Vagina (tissue), 2 donors: ENCODE measurements around the gene TPCN2. TPM values are rescaled to one million over a fixed set of nuclear protein-coding genes. Genes with fewer than 3 reads are reported as not detected.

ENCODE experiments used
- DNase-seq, 2 donors: peaks; one replicate each; pipeline ENCODE4 v3.0.0-alpha.2; 2017; ENCODE audit errors: extremely low spot score in 2 of 2
- H3K27ac ChIP-seq: fragments of 200-600 bp; sonication (generic); one replicate; pipeline ENCODE4 v1.5.1; 2019
- H3K27me3 ChIP-seq: fragments of 200-600 bp; sonication (generic); one replicate; pipeline ENCODE4 v1.5.1; 2019
- H3K36me3 ChIP-seq, 2 donors: fragments of 200-600 bp; sonication (generic); one replicate each; pipeline ENCODE4 v1.5.1; 2017 to 2019
- H3K4me1 ChIP-seq: fragments of 200-600 bp; sonication (generic); one replicate; pipeline ENCODE4 v1.5.1; 2019
- H3K4me3 ChIP-seq, 2 donors: fragments of 200-600 bp; sonication (generic); 1 replicate in 1 of 2; 2 replicates in 1 of 2; pipeline ENCODE4 v1.5.1; 2016 to 2019
- H3K9me3 ChIP-seq: fragments of 200-600 bp; sonication (generic); one replicate; pipeline ENCODE4 v1.5.1; 2019
- POLR2A ChIP-seq, 2 donors: fragments of 450-650 bp; IDR thresholded peaks; one replicate each; pipeline ENCODE4 v1.6.1; 2017; ENCODE audit warnings: antibody characterized with exemption in 2 of 2, mild to moderate bottlenecking in 2 of 2, moderate library complexity in 2 of 2
- POLR2AphosphoS5 ChIP-seq, 2 donors: sonication (generic); formaldehyde crosslinking; IDR thresholded peaks; one replicate each; pipeline ENCODE4 v1.9.0; 2017; ENCODE audit warnings: antibody characterized with exemption in 2 of 2, mild to moderate bottlenecking in 2 of 2, low read depth in 1 of 2; ENCODE audit not compliant: insufficient read depth in 1 of 2
- intact Hi-C: fragments of 100-400 bp; cut with DNase I; formaldehyde crosslinking; loops from one replicate; pipeline ENCODE4 v1.15.1; 2023
- total RNA-seq: library from RNA; depleted of rRNA; stranded (reverse); fragments of >200 nt; gene quantifications from one replicate; pipeline ENCODE4 v1.2.3, GENCODE V29; 2016
- TF ChIP-seq, protein P1 (sequence below), 3 experiments: fragments of 450-650 bp in 2 of 3; fragments of 200-600 bp in 1 of 3; sonication (generic) in 1 of 3; IDR thresholded peaks; one replicate each; pipeline ENCODE4 v1.5.1; 2017 to 2019; ENCODE audit warnings: antibody characterized with exemption in 3 of 3, mild to moderate bottlenecking in 2 of 3, moderate library complexity in 2 of 3

Gene TPCN2
- total RNA-seq, 1 donor from 2014 or later = 21.1 TPM

DNA sequence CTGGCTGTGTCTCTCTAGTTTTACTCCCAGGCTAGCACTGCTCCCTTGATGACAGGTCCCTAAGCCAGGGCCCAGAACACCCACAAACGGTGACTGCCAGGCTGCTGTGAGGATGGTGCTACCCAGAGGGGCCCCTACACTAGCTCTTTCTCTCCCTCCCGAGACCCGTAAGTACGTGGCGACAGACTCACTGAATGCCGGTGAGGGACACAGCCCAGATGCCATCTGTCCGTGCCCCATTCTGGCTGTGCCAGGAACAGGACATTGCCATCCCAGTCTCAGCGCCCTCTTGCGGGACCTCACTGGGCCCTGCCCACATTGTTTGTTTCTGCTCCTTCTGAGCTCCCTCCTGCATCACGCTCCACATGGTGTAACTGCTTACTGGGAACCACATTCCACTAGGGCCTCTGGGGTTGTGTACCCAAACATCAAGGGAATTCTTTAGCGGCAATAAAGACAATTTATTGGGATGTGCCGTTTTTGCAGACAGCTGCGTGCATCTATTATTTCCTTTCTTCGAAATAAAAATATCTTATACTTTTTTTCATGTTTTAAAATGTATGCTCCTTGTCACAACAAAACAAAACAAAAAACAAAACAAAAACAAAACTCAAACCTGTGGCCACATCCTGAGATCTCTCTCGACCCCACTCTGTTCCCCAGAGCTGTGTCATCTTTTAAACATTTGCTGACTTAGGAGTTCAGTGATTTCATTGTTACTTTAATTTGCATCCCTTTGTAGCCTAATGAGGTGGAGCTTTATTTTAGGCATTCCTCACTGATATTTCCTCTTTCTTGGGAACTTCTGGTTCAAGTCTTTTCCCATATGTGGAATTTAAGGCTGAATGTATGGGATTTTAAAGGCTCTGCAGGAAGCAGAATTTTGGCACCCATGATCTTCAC lies 4.4 kb upstream of the TPCN2 start:
- H3K4me1 ChIP-seq = peaks cover 47% of the 10 kb centered on the region
- no peak overlapping the region for H3K4me3 ChIP-seq
- H3K27ac ChIP-seq = peak overlapping the region; percentile 84
- no peak for DNase-seq
- H3K9me3 ChIP-seq = no peaks in the 10 kb centered on the region
- H3K27me3 ChIP-seq = no peaks in the 10 kb centered on the region
- no peak for TF ChIP-seq POLR2A (IDR thresholded peaks at IDR 0.05)
- TF ChIP-seq, protein P1, sequence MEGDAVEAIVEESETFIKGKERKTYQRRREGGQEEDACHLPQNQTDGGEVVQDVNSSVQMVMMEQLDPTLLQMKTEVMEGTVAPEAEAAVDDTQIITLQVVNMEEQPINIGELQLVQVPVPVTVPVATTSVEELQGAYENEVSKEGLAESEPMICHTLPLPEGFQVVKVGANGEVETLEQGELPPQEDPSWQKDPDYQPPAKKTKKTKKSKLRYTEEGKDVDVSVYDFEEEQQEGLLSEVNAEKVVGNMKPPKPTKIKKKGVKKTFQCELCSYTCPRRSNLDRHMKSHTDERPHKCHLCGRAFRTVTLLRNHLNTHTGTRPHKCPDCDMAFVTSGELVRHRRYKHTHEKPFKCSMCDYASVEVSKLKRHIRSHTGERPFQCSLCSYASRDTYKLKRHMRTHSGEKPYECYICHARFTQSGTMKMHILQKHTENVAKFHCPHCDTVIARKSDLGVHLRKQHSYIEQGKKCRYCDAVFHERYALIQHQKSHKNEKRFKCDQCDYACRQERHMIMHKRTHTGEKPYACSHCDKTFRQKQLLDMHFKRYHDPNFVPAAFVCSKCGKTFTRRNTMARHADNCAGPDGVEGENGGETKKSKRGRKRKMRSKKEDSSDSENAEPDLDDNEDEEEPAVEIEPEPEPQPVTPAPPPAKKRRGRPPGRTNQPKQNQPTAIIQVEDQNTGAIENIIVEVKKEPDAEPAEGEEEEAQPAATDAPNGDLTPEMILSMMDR (IDR thresholded peaks at IDR 0.05) = peak in 1 of 3 experiments; percentile 47
- peak; percentile 79 to 85 for TF ChIP-seq POLR2AphosphoS5 (IDR thresholded peaks at IDR 0.05; ENCODE audit: insufficient read depth in 1 of 2, low read depth in 1 of 2)
- H3K36me3 ChIP-seq = no peaks in the 10 kb centered on the region
- intact Hi-C loops = loop anchor here (5.0 kb wide), 1 partner anchor 32 kb away; the partner anchor contains the start of gene MRGPRF

DNA sequence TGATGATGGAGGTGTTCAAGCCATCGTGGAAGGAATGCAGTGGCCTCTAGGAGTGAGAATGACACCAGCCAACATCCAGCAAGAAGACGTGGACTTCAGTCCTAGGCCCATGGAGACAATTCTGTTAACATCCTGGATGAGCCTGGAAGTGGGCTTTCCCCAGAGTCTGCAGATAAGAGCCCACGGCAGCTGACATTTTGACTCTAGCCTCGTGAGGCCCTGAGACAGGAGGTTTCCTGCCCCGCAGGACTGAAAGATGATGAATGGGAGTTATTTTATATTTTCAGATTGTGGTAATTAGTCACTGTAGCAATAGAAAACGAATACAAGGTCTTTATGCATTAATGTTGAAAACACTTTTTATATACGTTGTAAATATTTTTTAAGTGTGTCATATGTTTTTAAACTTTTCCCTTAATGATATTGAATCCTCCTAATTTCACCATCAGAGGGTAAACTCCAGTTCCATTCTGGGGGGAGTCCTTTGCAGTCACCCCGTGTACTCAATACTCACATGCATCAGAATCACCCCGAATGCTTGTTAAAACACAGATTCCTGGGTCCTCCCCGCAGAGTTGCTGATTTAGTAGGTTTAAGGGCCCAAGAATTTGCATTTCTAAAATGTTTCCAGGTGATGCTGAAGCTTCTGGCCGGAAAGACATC lies 570 bp upstream of the TPCN2 start:
- Histone ChIP-seq H3K36me3 (no peaks in the 10 kb centered on the region), H3K27me3 (no peaks in the 10 kb centered on the region), H3K4me3 (peak overlapping the region; percentile 96 to 98), H3K27ac (peak overlapping the region; percentile 97), H3K9me3 (no peaks in the 10 kb centered on the region), H3K4me1 (peaks cover 68% of the 10 kb centered on the region)
- DNase-seq = no peak
- intact Hi-C loops = loop anchor here (5.0 kb wide), 1 partner anchor 36 kb away; the partner anchor contains the start of gene MRGPRF
- no peak for TF ChIP-seq POLR2AphosphoS5 (IDR thresholded peaks at IDR 0.05; ENCODE audit: insufficient read depth in 1 of 2, low read depth in 1 of 2)

DNA sequence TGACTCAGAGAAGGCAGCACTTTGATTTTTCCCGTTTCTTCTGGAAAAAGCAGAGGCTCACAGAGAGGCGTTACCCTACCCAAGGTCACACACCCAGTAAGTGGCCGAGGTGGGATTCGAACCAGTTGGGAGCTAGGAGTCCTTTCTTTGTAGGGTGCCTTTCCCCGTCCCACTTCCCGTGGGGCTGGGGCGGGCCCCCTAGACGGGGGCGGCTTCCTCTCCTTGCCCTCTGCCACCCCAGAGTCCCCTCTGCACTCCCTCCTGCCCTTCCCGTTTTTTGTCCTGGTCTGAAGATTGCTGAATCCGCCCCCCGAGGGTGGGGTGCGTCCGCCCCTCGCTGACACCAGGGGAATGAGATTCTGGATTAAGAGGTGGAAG lies 747 bp downstream of the TPCN2 start:
- TF ChIP-seq POLR2AphosphoS5 (IDR thresholded peaks at IDR 0.05; ENCODE audit: insufficient read depth in 1 of 2, low read depth in 1 of 2) = no peak
- TF ChIP-seq, protein P1 (IDR thresholded peaks at IDR 0.05) = no peak
- TF ChIP-seq POLR2A (IDR thresholded peaks at IDR 0.05) = no peak
- Histone ChIP-seq H3K4me3 (peak overlapping the region; percentile 96 to 98), H3K9me3 (no peaks in the 10 kb centered on the region), H3K27ac (peak overlapping the region; percentile 97), H3K27me3 (no peaks in the 10 kb centered on the region), H3K36me3 (no peaks in the 10 kb centered on the region), H3K4me1 (peaks cover 64% of the 10 kb centered on the region)
- intact Hi-C loops = loop anchor here (5.0 kb wide), 1 partner anchor 37 kb away; the partner anchor contains the start of gene MRGPRF
- DNase-seq = no peak

DNA sequence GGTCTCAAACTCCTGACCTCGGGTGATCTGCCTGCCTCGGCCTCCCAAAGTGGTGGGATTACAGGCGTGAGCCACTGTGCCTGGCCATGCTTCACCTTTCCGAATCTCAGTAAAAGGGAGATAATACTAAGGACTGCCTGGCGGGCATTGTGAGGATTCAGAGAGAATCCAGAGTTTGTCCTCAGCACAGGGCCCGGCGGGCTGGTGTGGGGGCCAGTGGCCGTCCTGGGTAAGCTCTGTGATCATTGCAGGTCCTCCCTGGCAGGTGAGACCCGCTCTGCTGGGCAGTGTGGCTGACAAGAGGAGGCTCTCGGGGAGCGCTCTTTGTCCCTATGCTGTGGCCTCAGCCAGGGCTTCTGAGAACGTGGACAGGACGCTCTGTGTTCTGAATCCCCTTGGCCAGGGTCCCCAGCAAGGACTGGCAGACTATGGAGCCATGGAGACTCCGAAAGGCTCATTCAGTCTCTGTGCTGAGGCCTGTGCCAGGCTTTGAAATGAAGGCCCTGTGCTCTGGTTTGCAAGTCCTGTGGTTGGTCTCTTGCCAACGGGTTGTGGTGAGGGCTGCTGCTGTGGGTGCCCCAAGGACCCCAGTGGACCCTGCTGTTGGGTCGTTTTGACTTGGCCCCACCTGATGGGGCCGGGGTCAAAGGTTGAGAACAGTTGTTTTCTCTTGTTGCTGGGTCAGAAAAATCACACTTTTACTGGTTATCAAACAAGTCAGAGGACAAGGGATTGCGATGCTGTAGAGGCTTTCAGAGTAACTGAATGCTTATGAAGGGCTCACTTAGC lies 2.1 kb downstream of the TPCN2 start:
- Histone ChIP-seq H3K4me1 (peaks cover 55% of the 10 kb centered on the region), H3K36me3 (peaks cover 0 to 5% of the 10 kb centered on the region in 2 donors), H3K9me3 (no peaks in the 10 kb centered on the region), H3K27ac (peak overlapping the region; percentile 97), H3K27me3 (no peaks in the 10 kb centered on the region), H3K4me3 (peak overlapping the region; percentile 4 to 96)
- no peak for DNase-seq
- intact Hi-C loops = no loop called here
- peak in 1 of 2 donors; percentile 2 for TF ChIP-seq POLR2AphosphoS5 (IDR thresholded peaks at IDR 0.05; ENCODE audit: insufficient read depth in 1 of 2, low read depth in 1 of 2)
- TF ChIP-seq, protein P1 (IDR thresholded peaks at IDR 0.05) = no peak
